ENCODE measurements around the gene ACTN1. TPM values are rescaled to one million over a fixed set of nuclear protein-coding genes. Genes with fewer than 3 reads are reported as not detected.

The ACTN1 gene
- total RNA-seq, 1 donor from 2014 or later: 72.9 TPM

DNA sequence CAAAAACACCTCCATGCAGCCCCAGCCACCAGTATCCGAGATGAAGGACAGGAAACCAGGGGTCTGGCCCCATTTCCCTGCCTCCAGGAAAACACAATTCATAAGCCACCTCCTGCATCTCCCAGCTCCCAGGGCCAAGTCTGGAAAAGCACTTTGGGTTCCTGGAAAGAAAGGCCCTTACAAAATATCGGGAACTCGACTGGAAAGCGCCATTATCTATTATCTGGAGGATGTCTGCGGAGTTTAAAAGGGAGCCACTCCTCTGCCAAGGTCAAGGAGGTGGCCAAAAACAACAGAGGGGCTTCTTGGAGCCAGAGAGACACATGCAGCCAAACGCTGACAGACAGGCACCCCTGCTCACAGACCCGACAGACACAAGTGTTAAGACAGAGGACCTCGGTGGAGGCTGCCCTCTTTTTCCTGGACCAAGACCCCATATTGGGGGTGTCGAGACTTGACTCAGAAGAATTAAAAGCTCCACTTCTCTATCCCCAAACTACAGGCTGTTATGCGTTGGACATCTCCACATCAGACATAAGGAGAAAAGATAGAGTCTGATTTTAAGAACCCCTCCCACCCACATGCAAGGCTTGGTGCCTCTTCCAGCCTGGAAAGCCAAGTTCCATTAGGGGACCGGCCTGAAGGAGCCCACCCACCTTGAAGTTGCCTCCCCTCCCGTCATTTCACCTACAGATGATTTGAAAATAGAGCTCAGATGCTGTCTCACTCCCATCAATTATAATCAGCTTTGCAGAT is 9.6 kb downstream of the ACTN1 start:
- no peak for DNase-seq

DNA sequence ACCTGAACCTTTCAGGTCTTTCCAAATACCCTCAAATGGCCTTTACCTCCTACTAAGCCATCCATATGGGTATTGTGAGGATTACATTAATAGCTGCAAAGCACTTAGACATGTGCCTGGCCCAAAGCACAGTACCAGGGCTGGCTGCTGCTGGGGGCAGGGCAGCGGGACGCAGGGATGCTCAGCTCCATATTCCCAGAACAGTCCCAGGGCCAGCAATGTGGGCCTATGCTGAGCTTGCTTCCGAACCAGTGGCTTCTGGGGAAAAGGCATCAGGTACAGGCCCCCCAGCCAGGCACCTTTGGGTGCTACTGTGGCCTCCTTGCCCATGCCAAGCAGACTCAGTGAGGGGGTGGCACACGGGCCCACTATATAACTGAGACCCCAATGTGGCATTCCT is 10.4 kb downstream of the ACTN1 start:
- no peak for DNase-seq

DNA sequence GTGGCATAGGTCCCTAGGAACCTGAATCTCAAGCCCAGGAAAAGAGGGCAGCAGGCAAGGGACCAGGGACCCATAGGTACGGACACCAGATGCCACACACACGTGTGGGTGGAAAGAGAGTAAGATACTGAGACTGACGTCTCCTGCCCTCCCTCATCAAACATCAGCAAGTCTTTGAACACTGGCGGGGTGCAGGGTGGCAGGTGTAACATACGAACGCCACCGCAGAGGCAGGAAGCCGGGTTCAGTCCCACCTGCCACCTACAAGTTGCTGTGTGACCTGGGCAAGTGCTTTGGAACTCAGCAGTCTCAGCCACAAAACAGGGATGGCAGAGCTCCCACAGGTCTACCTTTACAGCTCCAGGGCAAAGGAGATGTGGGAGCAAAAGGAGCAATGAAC is 11.1 kb downstream of the ACTN1 start:
- DNase-seq: no peak

DNA sequence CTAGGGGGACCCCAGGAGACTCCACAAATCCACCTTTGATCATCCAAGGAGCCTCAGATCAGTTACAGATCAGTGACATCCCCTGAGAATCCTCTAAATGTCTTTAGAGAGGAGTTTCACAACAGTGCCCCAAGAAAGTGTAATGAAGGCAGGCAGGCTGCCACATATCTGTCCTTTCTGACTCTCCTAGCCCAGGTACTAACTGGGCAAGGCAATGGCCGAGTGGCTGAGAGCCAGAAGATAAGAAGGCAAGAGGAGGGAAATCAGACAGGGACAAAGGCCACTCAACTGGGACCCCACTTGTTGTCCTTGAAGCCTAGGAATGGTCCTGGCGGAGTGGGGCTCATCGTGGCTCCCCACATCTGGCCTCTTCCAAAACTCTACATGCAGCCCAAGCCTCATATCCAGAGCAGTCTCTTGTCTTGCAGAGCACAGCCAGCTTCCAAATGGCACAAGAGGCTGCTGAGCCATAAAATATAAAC is 11.6 kb downstream of the ACTN1 start:
- no peak for DNase-seq

DNA sequence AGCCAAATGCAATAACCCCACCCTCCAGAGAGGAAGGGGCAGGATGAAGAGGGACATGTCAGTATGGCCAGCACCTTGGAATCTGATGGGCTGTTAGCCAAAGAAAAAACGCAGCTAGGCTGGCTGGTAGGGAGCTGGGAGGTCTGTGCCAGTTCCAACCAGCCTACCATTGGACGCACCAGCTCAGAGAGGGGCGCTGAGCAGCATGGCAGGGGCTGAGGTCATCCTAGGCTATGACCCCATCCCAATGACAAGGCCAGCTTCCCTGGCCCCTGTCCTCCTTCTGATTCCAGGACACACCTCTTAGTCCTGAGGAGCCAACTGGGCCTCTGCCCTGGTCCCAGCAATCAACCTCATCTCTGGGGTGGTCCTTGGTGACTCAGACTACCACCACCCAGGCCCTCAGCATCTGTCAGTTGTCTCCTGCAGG is 12.2 kb downstream of the ACTN1 start:
- no peak for DNase-seq

DNA sequence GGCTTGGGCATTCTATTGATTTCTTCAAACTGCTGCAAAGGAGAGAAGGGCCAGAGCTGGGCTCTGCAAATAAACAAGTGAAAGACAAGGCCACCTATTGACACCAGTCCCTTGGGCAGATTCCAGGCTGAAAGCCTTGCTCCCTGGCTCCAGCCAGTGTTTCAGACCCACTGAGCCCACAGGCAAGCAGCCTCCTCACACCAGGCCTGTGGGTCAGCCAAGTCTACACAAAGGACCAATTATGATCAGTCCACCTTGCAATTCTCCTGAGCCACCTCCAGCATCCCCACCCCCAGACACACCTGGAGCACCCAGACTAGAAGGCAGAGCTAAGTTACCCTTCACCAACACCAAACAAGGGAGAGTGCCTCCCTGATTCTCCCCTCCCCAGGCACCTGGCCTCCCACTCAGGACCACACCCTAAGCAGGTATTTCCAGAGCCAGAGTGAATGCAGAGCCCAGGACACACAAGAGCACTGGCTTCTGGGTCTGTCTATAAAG is 13.8 kb downstream of the ACTN1 start:
- no peak for DNase-seq

DNA sequence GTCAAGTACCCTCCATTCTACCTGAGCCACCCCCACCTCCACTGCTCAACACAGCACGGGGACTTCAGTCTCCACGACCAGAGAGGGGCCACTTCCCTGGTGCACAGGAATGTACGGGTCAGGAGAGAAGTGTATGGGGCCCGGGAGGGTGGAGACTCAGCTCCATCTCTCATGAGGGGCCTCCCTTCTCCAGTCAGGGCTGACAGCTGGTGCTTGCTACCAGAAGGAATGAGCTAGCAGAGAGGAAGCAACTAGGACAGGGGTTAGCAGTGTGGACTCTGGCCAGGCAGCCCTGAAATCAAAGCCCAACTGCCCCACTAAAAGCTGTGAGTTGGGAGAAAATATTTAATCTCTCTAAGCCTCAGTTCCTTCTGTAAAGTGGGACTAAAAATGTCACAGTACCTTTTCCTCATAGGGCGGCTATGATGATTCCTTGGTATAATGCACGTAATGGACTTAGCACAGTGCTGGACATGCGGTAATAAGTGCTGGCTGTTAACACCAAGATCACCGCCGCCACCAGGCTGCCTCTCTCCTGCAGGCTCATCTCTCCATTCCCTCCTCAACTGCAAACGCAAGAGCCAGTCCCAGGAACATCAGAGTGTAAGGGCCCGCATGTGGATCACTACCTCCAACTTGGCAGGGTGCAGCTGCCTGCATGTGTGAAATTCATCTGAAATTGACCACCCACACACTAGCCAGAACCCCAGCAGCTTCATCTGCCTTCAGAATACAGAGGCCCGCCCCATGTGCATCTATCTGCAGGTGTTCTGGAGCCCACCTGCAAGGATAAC is 14.6 kb downstream of the ACTN1 start:
- peak; percentile 74 for DNase-seq

DNA sequence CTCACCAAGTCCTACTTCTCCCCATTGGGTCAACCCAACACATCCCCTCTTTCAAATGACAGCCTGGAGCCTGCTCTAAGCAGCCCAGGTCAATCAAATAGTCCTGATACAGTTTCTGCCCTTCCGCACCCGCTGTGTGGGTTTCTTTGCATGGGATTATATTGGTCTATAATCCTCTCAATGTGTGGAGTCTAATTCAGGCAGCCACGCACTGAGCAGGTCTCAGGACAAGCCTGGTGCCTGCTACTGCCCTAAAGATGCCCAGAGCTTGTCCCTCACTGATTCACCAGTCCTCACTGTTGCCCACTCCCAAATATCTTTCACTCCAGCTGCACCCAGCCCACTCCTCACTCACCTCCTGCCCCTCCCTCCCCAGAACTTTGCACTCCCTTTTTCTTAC is 16.4 kb downstream of the ACTN1 start:
- no peak for DNase-seq

DNA sequence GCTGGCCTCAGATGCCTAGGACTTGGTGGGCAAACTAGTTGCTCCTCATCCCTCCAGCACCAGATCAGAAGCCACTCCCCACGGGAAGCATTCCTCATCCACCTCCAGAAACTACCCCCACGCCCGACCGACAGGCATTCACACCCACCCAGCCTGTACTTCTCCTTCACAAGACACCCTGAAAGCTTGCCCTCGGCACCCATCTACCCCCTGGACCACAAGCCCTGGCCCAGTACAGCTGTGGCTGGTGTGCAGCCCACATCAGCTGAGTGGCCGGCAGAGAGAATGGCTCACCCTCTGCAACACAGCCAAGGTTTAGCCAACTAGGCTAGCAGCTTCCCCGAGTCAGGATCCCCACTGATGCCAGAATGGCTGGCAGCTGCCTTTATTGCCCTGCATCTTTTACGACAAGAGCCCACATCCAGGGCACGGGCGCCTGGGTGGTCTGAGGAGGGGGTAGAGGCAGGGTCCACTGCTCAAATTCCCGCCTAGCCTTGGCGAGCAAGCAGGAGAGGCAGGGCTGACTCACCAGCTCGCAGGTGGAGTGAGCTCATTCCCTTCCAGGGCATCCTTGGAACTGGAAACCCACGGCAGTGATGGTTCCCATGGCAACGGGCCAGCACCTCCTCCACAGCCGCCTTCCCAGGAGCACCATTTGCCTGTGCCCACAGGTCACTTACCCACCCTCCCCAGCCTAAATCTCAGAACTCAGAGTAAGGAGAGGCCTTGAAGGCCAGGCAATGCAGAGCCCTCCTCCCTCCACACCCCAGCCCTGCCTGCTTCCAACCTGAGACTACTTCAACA is 17.1 kb downstream of the ACTN1 start:
- no peak for DNase-seq

DNA sequence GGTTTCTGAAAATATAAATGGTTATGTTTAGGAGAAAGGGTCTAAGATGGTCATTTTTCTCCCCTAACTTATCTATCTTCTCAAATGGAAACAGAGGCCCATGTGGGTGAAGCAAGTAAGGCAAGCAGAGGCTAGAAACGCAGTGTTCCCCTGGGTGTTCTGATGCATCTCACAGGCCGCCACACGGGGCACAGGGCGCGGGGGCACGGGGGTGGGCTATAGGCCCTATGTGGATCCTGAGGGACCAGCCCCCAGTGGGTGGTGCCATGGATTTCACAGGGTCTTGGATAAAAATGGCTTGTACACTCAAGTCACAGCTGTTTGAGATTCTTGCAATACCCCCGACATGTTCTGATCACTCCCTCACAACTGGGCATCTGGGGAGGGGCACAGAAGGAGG is 17.7 kb downstream of the ACTN1 start:
- DNase-seq: no peak

DNA sequence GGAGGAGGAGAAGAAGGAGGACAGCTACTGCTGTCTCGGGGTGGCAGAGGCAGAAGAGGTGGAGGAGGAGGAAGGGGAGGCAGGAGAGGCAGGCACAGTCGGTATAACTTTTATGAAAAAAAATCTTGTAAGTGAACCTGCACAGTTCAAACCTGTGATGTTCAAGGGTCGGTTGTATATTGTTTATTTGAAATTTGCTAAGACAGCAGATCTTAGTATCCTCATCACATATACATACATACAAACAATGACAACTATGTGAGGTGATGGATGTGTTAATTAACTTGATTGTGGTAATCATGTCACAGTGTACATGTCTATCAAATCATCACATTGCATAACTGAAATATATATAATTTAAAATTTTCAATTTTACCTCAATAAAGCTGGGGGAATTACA is 19.0 kb downstream of the ACTN1 start:
- DNase-seq: no peak

DNA sequence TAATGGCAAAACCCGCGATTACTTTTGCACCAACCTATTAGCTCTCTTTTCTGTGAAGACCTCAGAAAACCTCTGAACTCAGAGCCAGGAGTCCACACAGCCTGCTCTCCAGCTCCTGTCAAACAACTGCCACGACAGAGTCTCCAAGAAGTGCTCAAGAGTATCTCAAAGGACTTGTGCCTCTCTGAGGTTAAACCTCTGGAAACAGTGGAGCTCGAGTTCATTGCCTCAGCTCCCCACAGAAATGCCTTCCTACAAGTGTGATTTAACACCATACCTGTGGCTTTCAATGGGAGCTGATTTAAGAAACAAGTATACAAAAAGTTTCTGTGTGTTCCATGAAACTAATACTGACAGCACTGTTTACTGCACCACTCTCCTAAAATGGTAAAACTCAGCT is 20.1 kb downstream of the ACTN1 start:
- DNase-seq: no peak

DNA sequence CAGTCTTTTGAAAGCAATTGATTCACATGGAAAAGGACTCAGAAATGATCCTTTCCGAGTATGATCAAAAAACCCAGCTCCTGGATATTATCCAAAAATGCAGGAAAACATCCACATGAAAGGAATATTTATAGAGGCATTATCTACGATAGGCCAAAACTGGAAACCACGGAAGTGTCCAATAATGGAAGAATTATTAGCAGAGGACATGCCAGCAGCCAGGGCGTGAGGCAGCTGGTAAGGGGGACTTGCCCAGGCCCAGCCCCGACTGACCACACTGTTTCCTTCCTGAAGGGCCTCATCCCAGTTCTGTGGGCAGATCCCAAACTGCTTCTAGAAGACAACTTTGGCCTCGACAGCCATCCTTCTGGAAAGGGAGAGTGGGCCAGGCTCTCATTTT is 20.5 kb downstream of the ACTN1 start:
- no peak for DNase-seq

DNA sequence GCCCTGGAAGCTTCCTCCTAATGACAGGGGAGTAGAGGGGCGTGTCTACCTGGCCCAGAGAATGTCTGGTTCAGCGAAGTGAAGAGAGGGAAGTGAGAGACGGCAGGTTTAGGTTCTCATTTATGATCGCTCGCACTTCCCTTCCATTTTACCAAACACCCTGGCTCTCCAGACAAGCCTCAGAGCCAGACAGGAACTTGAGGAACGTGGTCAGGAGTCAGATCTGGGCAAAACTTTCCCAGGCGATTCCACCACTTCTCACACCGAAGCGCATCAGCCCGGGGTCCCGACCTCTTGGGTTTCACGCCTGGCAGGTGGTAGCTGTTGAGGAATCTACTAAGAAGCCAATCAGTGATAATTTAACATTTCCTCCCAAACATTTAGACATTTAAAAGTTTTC is 21.3 kb downstream of the ACTN1 start:
- DNase-seq: no peak

DNA sequence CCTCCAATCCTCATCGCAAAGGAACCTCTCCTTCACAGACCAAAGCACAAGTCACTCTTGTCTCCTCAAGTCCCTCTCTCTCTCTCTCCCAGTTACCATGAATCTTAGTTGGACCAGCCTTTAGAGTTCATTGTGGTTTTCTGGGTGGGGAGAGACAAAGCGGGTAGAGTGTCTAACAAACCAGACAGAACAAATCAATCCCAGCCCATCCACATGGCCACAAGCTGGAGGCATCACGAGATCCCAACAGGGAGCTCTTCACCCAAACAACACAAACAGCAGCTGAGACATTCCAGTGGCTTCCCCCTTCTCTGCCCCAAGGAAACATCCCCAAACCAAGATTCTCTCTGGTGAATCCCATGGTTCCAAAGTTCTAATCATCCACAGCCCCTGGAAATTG is 22.4 kb downstream of the ACTN1 start:
- DNase-seq: no peak

DNA sequence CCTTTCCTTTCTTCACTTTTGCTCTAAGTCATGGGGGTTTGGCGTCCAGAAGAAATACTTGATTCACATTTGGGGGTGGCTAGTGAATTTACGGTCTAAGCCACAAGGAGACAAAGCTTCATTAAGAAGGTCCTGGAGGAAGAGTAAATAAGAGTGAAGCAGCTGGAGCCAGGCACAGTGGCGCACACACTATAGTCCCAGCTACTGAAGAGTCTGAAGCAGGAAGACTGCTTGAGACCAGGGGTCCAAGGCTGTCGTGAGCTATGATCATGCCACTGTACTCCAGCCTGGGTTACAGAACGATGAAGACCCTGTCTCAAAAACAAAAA is 23.3 kb downstream of the ACTN1 start:
- no peak for DNase-seq

DNA sequence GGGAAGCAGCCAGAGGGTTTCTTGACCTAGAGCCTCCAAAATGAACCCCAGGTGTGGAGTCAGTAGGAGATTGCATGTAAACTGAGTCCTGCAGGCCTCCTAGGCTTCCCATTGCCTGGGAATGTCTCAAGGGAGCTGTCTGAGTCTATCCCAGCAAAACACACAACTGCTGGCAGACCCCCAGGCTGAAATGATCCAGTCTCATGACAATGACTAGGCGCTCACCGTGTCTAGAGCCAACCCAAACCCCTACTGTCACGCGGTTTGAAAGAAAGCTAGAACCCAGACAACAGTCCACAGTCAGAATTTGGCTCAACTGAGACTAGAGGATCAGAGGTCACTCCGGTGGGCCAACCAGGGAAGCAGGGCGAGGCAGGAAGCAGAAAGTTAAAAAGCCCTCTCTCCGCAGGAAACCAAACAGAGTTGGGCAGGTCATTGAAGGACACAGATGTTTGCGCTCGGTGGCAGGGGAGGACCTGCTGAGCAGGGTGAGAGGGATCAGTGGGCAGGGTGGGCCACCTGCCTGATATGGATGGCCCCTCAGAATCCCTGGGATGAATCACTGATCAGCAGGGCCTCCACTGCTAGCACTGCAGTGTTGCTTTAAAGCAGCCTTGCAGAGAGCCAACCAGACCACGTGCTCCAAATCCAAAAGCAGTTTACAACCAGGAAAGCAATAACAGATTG is 23.8 kb downstream of the ACTN1 start:
- DNase-seq: no peak

DNA sequence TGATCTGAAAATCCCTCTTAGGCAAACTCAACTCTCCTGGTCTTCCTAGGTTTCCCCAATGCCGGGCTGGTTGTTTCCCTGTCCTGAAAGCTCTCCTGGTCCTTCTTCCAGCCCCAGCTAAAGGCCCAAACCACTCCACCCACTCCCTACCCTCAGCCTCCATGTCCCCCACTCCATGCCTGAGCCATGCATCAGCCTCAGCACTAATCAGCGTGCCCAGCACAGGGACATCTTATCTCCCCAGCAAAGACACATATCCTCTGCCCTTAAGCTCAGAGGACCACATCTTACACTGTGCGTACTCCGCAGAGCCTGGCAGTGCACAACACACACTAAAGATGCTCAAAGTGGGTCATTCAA is 25.9 kb downstream of the ACTN1 start:
- DNase-seq: no peak

DNA sequence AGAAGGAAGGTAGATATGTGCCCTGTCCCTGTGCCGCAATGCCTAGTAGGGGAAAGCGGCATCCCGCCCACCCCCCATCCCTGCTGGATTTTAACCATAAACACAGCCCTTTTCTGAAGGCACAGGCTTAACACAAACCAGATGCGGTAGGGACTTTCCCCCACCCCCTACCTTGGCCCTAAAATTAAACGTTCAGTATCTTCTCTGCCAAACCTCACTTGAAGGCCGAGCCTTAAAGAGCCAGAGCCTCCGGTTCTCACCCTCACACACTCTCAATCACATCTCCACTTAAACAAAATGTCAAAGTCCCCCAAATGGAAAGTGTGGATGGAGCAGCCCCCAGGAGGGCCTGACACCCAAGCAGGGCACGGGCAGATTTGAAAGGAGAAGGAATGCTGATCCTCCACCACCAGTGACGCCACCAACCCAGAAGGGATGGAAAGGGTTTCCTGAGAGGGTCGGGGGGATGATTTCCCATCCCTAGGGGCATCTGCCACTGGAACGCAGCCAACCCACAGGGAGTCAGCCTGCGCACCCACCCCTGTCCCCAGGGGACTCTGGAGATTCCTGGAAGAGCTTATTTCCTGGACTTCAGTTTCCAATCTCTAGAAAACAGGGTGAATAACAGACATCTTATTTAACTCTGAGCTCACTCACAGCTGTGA is 26.4 kb downstream of the ACTN1 start:
- DNase-seq: peak; percentile 88

DNA sequence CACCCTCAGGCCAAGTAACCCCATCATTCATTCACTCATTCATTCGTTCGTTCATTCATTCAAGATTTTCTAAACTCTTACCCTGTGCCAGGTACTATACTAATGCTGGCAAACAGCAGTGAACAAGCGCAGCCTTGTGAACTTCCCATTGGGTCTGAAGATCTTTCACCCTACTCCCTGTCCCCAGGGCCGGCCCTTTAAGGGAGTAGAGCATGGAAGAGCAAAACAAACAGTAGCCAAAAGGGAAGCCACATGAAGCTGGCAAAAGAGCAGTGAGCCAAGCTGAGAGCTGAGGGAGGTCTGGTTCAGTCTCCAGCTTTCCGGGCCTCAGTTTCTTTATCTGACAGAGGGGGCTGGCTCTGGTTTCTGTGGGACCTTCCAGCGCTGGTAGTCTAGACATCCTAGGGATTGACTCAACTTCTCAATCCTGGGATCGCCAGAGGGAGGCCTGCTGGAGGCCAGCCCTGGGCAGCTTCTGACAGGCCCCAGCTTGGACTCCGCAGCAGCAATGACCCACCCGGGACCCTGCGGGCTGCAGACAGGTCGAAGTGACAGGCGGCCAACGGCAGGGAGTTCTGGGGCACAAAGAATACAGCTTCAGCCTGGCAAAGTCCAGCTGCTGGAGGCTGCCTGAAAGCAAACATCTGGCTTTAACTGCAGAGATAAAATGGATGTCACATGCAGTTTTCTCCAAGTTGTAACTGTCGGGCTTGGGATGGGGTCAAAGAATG is 27.1 kb downstream of the ACTN1 start:
- no peak for DNase-seq
